22Rv1 (cell line): Measurements from ENCODE around the gene CD164L2.

Source experiments
- H3K27ac ChIP-seq: fragments of 450-650 bp; 2 replicates; pipeline ENCODE4 v1.5.1; 2017
- CTCF ChIP-seq: fragments of 450-650 bp; IDR thresholded peaks from 2 replicates; pipeline ENCODE4 v1.5.1; 2017; ENCODE audit warnings: mild to moderate bottlenecking
- ZFX ChIP-seq: fragments of 450-650 bp; IDR thresholded peaks from 2 replicates; pipeline ENCODE4 v1.6.1; 2017; ENCODE audit warnings: antibody characterized with exemption, borderline replicate concordance

The CD164L2 gene

GRCh38 chr1:27343639-27344025 is 39.5 kb downstream of the CD164L2 start:
- peak overlapping the region; percentile 76 for H3K27ac ChIP-seq
- no peak for TF ChIP-seq ZFX

GRCh38 chr1:27342778-27343638 is 40.1 kb downstream of the CD164L2 start:
- peak overlapping the region; percentile 76 for H3K27ac ChIP-seq

GRCh38 chr1:27342391-27342777 is 40.7 kb downstream of the CD164L2 start:
- H3K27ac ChIP-seq = peak overlapping the region; percentile 76
- TF ChIP-seq CTCF = no peak
- TF ChIP-seq ZFX = no peak

More at GRCh38 chr1:27342778-27343638, 40.1 kb downstream of the CD164L2 start:
- no peak for TF ChIP-seq CTCF
- TF ChIP-seq ZFX = no peak

GRCh38 chr1:27341525-27342252 is 41.4 kb downstream of the CD164L2 start, which contains the start of gene SYTL1:
TSS of gene SYTL1 (plus strand) at chr1:27342022. CDS start at chr1:27345335, 3,313 bp downstream.
- H3K27ac ChIP-seq = peak within 1 kb of the TSS; percentile 76
- TF ChIP-seq CTCF (no peak), ZFX (no peak)

- no peak overlapping the region for H3K27ac ChIP-seq
- TF ChIP-seq CTCF (no peak), ZFX (no peak)
Measured at GRCh38 chr1:27339213-27339612, 43.9 kb downstream of the CD164L2 start.

GRCh38 chr1:27338751-27339150 is 44.4 kb downstream of the CD164L2 start:
- TF ChIP-seq CTCF (no peak), ZFX (no peak)
- H3K27ac ChIP-seq = no peak overlapping the region

- no peak overlapping the region for H3K27ac ChIP-seq
- TF ChIP-seq ZFX = no peak
- TF ChIP-seq CTCF = no peak
Measured at GRCh38 chr1:27336756-27337155, 46.4 kb downstream of the CD164L2 start.
